Measurements from ENCODE around the gene ACO1. TPM values are rescaled to one million over a fixed set of nuclear protein-coding genes. Genes with fewer than 3 reads are reported as not detected.

ACO1 gene
- total and polyA plus RNA-seq, 12 donors = 11.3 to 130 (median 97.3) TPM

DNA sequence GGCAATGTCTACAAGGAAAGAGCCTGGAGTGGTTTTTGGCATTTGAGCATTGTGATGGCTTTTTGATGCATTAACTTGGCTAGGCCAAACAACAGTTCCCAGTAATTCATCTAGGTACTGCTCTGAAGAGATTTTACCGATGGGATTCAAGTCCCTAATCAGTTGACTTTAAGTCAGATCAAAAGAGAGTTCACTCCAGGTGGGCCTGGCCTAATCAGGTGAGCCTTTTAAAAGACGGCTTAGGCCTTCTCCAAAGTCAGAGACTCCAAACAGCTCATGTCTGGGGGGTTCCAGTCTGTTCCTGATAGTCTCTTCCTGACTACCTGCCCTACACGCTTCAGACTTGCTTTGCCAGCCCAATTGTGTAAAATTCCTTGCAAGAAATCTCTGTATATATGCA lies 87.9 kb downstream of the ACO1 start:
- TF ChIP-seq POLR2A (IDR thresholded peaks at IDR 0.05) (no peak), CTCF (IDR thresholded peaks at IDR 0.05) (no peak)
- Histone ChIP-seq H3K4me3 (no peak overlapping the region), H3K4me1 (replicated peaks in 1 of 2) (no peaks in the 10 kb centered on the region), H3K27ac (no peak overlapping the region), H3K36me3 (replicated peaks in 1 of 2) (peaks cover 0 to 14% of the 10 kb centered on the region in 2 donors), H3K9me3 (replicated peaks in 1 of 3) (no peaks in the 10 kb centered on the region), H3K27me3 (no peaks in the 10 kb centered on the region)
- WGBS, 4 donors = 96 to 100% (median 97%) methylated on average over 3 of the region's 3 CpGs
- intact Hi-C loops (cut with DNase I) = no loop called here
- no peak for DNase-seq

- WGBS, 4 donors = 76 to 93% (median 86%) methylated on average over 4 of the region's 4 CpGs
- H3K4me3 ChIP-seq = no peak overlapping the region
- no peaks in the 10 kb centered on the region for H3K9me3 ChIP-seq (replicated peaks in 1 of 3)
- no peak for DNase-seq
- H3K4me1 ChIP-seq (replicated peaks in 1 of 2) = no peaks in the 10 kb centered on the region
- no peaks in the 10 kb centered on the region for H3K27me3 ChIP-seq
- H3K27ac ChIP-seq = no peak overlapping the region
- TF ChIP-seq POLR2A (IDR thresholded peaks at IDR 0.05) (no peak), CTCF (IDR thresholded peaks at IDR 0.05) (no peak)
- H3K36me3 ChIP-seq (replicated peaks in 1 of 2) = peaks cover 0 to 46% of the 10 kb centered on the region in 2 donors
- intact Hi-C loops (cut with DNase I) = no loop called here
These were observed 98.9 kb downstream of the ACO1 start for GRCh38 chr9:32483343-32483742.

GRCh38 chr9:32486839-32487562 lies 102.6 kb downstream of the ACO1 start:
- TF ChIP-seq POLR2A (IDR thresholded peaks at IDR 0.05) (no peak), CTCF (IDR thresholded peaks at IDR 0.05) (no peak)
- WGBS, 4 donors = 63 to 75% (median 70%) methylated on average over 2 of the region's 2 CpGs
- no peaks in the 10 kb centered on the region for H3K4me1 ChIP-seq (replicated peaks in 1 of 2)
- intact Hi-C loops (cut with DNase I) = no loop called here
- no peak for DNase-seq
- no peaks in the 10 kb centered on the region for H3K27me3 ChIP-seq
- no peak overlapping the region for H3K4me3 ChIP-seq
- no peaks in the 10 kb centered on the region for H3K9me3 ChIP-seq (replicated peaks in 1 of 3)
- peaks cover 0 to 53% of the 10 kb centered on the region in 2 donors for H3K36me3 ChIP-seq (replicated peaks in 1 of 2)
- H3K27ac ChIP-seq = no peak overlapping the region

DNA sequence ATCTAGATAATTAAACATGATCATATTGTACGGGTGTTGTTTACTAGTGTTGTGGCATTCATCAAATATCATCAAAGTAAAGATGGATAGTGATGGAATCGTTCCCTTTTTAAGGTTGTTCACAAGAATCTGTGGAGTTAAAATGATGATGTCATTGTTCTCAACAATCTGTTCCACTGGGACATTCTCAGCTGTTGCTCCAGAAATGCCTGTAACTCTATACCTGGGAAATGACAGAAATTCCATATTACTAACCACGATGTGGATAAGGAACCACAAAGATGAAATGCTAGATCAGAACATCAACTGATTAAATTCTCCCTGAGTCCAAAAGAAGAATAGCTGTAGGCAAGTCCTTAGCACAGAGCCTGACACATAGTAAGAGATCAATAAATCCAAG lies 103.5 kb downstream of the ACO1 start:
- WGBS, 4 donors = 60 to 90% (median 86%) methylated on average over 3 of the region's 3 CpGs
- H3K27ac ChIP-seq = no peak overlapping the region
- H3K9me3 ChIP-seq (replicated peaks in 1 of 3) = no peaks in the 10 kb centered on the region
- TF ChIP-seq POLR2A (IDR thresholded peaks at IDR 0.05) = no peak
- no peak for TF ChIP-seq CTCF (IDR thresholded peaks at IDR 0.05)
- no peaks in the 10 kb centered on the region for H3K27me3 ChIP-seq
- no peak overlapping the region for H3K4me3 ChIP-seq
- H3K36me3 ChIP-seq (replicated peaks in 1 of 2) = peaks cover 0 to 45% of the 10 kb centered on the region in 2 donors
- no peaks in the 10 kb centered on the region for H3K4me1 ChIP-seq (replicated peaks in 1 of 2)
- intact Hi-C loops (cut with DNase I) = no loop called here
- DNase-seq = no peak

Data from adrenal gland (tissue), 12 donors.